ENCODE measurements around the gene CCDC197.

The CCDC197 gene

DNA sequence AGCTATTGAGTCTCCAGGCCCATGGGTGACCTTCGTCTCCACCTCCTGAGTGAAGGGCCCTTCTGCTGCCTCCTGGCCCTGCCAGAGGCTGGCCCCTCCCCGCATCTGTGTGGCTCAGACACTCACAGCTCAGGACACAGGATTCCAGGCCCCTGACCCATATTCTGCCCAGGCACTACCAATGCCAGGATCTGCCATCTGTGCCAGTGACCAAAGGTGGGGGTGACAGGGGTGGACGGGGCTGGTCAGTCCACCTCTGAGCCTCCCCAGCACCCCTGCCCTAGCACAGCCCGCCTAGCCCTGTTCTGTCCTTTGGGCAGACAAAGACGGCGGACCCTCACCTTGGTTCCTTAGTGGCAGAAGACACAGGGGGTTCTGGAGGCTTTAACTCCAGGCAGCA is 23.5 kb upstream of the CCDC197 start:
- TF ChIP-seq, protein P1, sequence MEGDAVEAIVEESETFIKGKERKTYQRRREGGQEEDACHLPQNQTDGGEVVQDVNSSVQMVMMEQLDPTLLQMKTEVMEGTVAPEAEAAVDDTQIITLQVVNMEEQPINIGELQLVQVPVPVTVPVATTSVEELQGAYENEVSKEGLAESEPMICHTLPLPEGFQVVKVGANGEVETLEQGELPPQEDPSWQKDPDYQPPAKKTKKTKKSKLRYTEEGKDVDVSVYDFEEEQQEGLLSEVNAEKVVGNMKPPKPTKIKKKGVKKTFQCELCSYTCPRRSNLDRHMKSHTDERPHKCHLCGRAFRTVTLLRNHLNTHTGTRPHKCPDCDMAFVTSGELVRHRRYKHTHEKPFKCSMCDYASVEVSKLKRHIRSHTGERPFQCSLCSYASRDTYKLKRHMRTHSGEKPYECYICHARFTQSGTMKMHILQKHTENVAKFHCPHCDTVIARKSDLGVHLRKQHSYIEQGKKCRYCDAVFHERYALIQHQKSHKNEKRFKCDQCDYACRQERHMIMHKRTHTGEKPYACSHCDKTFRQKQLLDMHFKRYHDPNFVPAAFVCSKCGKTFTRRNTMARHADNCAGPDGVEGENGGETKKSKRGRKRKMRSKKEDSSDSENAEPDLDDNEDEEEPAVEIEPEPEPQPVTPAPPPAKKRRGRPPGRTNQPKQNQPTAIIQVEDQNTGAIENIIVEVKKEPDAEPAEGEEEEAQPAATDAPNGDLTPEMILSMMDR (IDR thresholded peaks at IDR 0.05; ENCODE audit: unreplicated experiment in 3 of 3): no peak
- Mint-ChIP-seq H3K9me3 (no peaks in the 10 kb centered on the region), H3K27ac (no peak overlapping the region), H3K36me3 (ENCODE audit: low read depth) (no peaks in the 10 kb centered on the region), H3K4me3 (no peak overlapping the region), H3K4me1 (peaks cover 60% of the 10 kb centered on the region), H3K27me3 (ENCODE audit: low read depth) (peaks cover 16% of the 10 kb centered on the region)

GRCh38 chr14:93974299-93974698 is 22.8 kb upstream of the CCDC197 start:
- H3K36me3 Mint-ChIP-seq (ENCODE audit: low read depth): no peaks in the 10 kb centered on the region
- H3K9me3 Mint-ChIP-seq: no peaks in the 10 kb centered on the region
- peaks cover 53% of the 10 kb centered on the region for H3K4me1 Mint-ChIP-seq

GRCh38 chr14:93974833-93975232 is 22.3 kb upstream of the CCDC197 start:
- Mint-ChIP-seq H3K36me3 (ENCODE audit: low read depth) (no peaks in the 10 kb centered on the region), H3K4me3 (no peak overlapping the region), H3K4me1 (peaks cover 53% of the 10 kb centered on the region), H3K27me3 (ENCODE audit: low read depth) (peaks cover 10% of the 10 kb centered on the region), H3K9me3 (no peaks in the 10 kb centered on the region), H3K27ac (peak overlapping the region in 1 of 3 experiments; percentile 69)
- TF ChIP-seq, protein P1 (IDR thresholded peaks at IDR 0.05; ENCODE audit: unreplicated experiment in 3 of 3): no peak

More at GRCh38 chr14:93974299-93974698, 22.8 kb upstream of the CCDC197 start:
- TF ChIP-seq, protein P1 (IDR thresholded peaks at IDR 0.05; ENCODE audit: unreplicated experiment in 3 of 3): no peak
- H3K27ac Mint-ChIP-seq: peak overlapping the region in 1 of 3 experiments; percentile 69
- H3K27me3 Mint-ChIP-seq (ENCODE audit: low read depth): peaks cover 10% of the 10 kb centered on the region
- H3K4me3 Mint-ChIP-seq: peak overlapping the region in 1 of 3 experiments; percentile 6

GRCh38 chr14:93975791-93976476 is 21.2 kb upstream of the CCDC197 start:
- peaks cover 53% of the 10 kb centered on the region for H3K4me1 Mint-ChIP-seq
- no peaks in the 10 kb centered on the region for H3K9me3 Mint-ChIP-seq
- no peaks in the 10 kb centered on the region for H3K36me3 Mint-ChIP-seq (ENCODE audit: low read depth)
- peaks cover 10% of the 10 kb centered on the region for H3K27me3 Mint-ChIP-seq (ENCODE audit: low read depth)
- TF ChIP-seq, protein P1 (IDR thresholded peaks at IDR 0.05; ENCODE audit: unreplicated experiment in 3 of 3): no peak
- peak overlapping the region in 2 of 3 experiments; percentile 10 to 69 for H3K4me3 Mint-ChIP-seq
- peak overlapping the region in 1 of 3 experiments; percentile 49 for H3K27ac Mint-ChIP-seq

DNA sequence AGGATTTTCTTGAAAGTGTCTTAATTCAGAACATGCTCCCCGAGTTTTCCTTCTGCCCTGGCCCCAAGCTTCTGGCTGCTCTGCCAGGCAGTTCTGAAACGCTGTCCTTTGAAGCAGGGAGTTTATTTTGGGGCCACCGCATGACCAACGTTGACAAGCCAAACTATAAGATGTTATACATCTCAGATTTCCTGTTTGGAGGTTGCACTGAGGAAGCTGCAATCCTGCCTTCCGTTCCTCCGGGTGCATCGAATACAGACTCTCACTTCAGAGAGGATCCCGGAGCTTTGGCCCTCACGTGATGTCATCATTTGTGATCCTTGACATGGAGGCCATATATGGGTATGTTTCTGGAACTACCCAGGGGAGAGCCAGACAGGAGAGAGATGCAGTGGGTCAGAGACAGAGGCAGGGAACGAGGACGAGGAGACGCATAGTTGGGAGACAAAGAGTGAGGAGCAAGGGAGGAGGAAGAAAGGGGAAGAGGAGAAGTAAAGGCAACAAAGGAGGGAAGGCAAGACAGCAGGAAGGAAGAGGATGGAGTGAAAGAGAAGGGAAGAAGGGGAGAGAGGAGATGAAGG is 20.5 kb upstream of the CCDC197 start, which contains the start of gene ASB2:
Gene ASB2 (minus strand): TSS at position 94 of the 581 bp plus-strand sequence. CDS start 12,031 bp downstream, outside the sequence.
- H3K36me3 Mint-ChIP-seq (ENCODE audit: low read depth): no peaks in the 10 kb centered on the region
- H3K4me1 Mint-ChIP-seq: peaks cover 52% of the 10 kb centered on the region
- H3K9me3 Mint-ChIP-seq: no peaks in the 10 kb centered on the region
- peak within 1 kb of the TSS in 2 of 3 experiments; percentile 49 to 58 for H3K27ac Mint-ChIP-seq
- TF ChIP-seq, protein P1 (IDR thresholded peaks at IDR 0.05; ENCODE audit: unreplicated experiment in 3 of 3): no peak
- H3K27me3 Mint-ChIP-seq (ENCODE audit: low read depth): peaks cover 6% of the 10 kb centered on the region
- H3K4me3 Mint-ChIP-seq: peak within 1 kb of the TSS in 2 of 3 experiments; percentile 10 to 69

Data from nephron (organoid).